ENCODE data around the gene KLHL3.

KLHL3 gene

GRCh38 chr5:137581776-137582175 is 154.1 kb downstream of the KLHL3 start:
- Histone ChIP-seq H3K27ac (replicated peaks; ENCODE audit: low read length) (no peak overlapping the region), H2AFZ (ENCODE audit: low read length) (no peak overlapping the region), H3K4me3 (ENCODE audit: low read length in 2 of 2) (no peak overlapping the region), H3K79me1 (ENCODE audit: low read depth, low read length) (no peaks in the 10 kb centered on the region), H2BK120ac (ENCODE audit: low read depth, low read length) (no peak overlapping the region), H2BK12ac (ENCODE audit: low read length) (no peak overlapping the region), H2BK15ac (ENCODE audit: low read length) (no peak overlapping the region), H3K9ac (ENCODE audit: low read depth, low read length, poor library complexity) (no peak overlapping the region), H3K14ac (ENCODE audit: low read length) (no peak overlapping the region), H2AK5ac (ENCODE audit: low read depth, low read length) (no peak overlapping the region), H3K27me3 (ENCODE audit: control insufficient read depth in 3 of 3, insufficient read depth in 3 of 3, low read depth in 1 of 3, low read length in 3 of 3) (peaks cover 0 to 11% (median 0%) of the 10 kb centered on the region in 3 experiments), H3K36me3 (replicated peaks in 1 of 2; ENCODE audit: control insufficient read depth in 2 of 2, insufficient read depth in 2 of 2, low read length in 2 of 2) (no peaks in the 10 kb centered on the region), H2BK5ac (ENCODE audit: low read length) (no peak overlapping the region), H4K8ac (ENCODE audit: low read depth, low read length) (no peak overlapping the region), H3K9me3 (replicated peaks in 1 of 2; ENCODE audit: control insufficient read depth in 2 of 2, insufficient read depth in 1 of 2, low read depth in 1 of 2, low read length in 2 of 2) (no peaks in the 10 kb centered on the region), H3K18ac (ENCODE audit: low read length) (no peak overlapping the region), H3K23ac (ENCODE audit: low read depth, low read length, poor library complexity) (no peak overlapping the region), H3K4me1 (ENCODE audit: control insufficient read depth in 2 of 2, insufficient read depth in 1 of 2, low read depth in 1 of 2, low read length in 2 of 2) (no peaks in the 10 kb centered on the region), H4K91ac (ENCODE audit: low read depth, low read length, poor library complexity) (no peak overlapping the region), H3K4me2 (ENCODE audit: insufficient read depth, low read length, poor library complexity, severe bottlenecking) (no peak overlapping the region), H3K4ac (ENCODE audit: low read length) (no peak overlapping the region)
- WGBS, 2 donors (ENCODE audit: extremely low coverage in 2 of 2, insufficient read length in 2 of 2, insufficient replicate concordance in 1 of 2) = no CpG with 5 or more reads among the region's 6 CpGs
- DNase-seq (ENCODE audit: low spot score) = no peak

GRCh38 chr5:137580030-137580429 is 155.9 kb downstream of the KLHL3 start:
- Histone ChIP-seq H2BK12ac (ENCODE audit: low read length) (no peak overlapping the region), H3K9ac (ENCODE audit: low read depth, low read length, poor library complexity) (no peak overlapping the region), H4K91ac (ENCODE audit: low read depth, low read length, poor library complexity) (no peak overlapping the region), H2AK5ac (ENCODE audit: low read depth, low read length) (no peak overlapping the region), H3K4me1 (ENCODE audit: control insufficient read depth in 2 of 2, insufficient read depth in 1 of 2, low read depth in 1 of 2, low read length in 2 of 2) (no peaks in the 10 kb centered on the region), H3K36me3 (replicated peaks in 1 of 2; ENCODE audit: control insufficient read depth in 2 of 2, insufficient read depth in 2 of 2, low read length in 2 of 2) (no peaks in the 10 kb centered on the region), H3K4me2 (ENCODE audit: insufficient read depth, low read length, poor library complexity, severe bottlenecking) (no peak overlapping the region), H2BK5ac (ENCODE audit: low read length) (no peak overlapping the region), H3K18ac (ENCODE audit: low read length) (no peak overlapping the region), H3K14ac (ENCODE audit: low read length) (no peak overlapping the region), H3K27me3 (ENCODE audit: control insufficient read depth in 3 of 3, insufficient read depth in 3 of 3, low read depth in 1 of 3, low read length in 3 of 3) (peaks cover 0 to 18% (median 0%) of the 10 kb centered on the region in 3 experiments), H3K27ac (replicated peaks; ENCODE audit: low read length) (no peak overlapping the region), H2BK120ac (ENCODE audit: low read depth, low read length) (no peak overlapping the region), H3K23ac (ENCODE audit: low read depth, low read length, poor library complexity) (no peak overlapping the region), H4K8ac (ENCODE audit: low read depth, low read length) (no peak overlapping the region), H2BK15ac (ENCODE audit: low read length) (no peak overlapping the region), H3K9me3 (replicated peaks in 1 of 2; ENCODE audit: control insufficient read depth in 2 of 2, insufficient read depth in 1 of 2, low read depth in 1 of 2, low read length in 2 of 2) (no peaks in the 10 kb centered on the region), H3K79me1 (ENCODE audit: low read depth, low read length) (no peaks in the 10 kb centered on the region), H3K4ac (ENCODE audit: low read length) (no peak overlapping the region), H2AFZ (ENCODE audit: low read length) (no peak overlapping the region), H3K4me3 (ENCODE audit: low read length in 2 of 2) (no peak overlapping the region)
- WGBS, 2 donors (ENCODE audit: extremely low coverage in 2 of 2, insufficient read length in 2 of 2, insufficient replicate concordance in 1 of 2) = no CpG with 5 or more reads among the region's 3 CpGs
- no peak for DNase-seq (ENCODE audit: low spot score)

GRCh38 chr5:137575847-137576246 is 160.0 kb downstream of the KLHL3 start:
- no peak overlapping the region for H4K91ac ChIP-seq (ENCODE audit: low read depth, low read length, poor library complexity)
- H3K14ac ChIP-seq (ENCODE audit: low read length) = no peak overlapping the region
- no peaks in the 10 kb centered on the region for H3K79me1 ChIP-seq (ENCODE audit: low read depth, low read length)
- no peak for DNase-seq (ENCODE audit: low spot score)
- H3K4me1 ChIP-seq (ENCODE audit: control insufficient read depth in 2 of 2, insufficient read depth in 1 of 2, low read depth in 1 of 2, low read length in 2 of 2) = no peaks in the 10 kb centered on the region
- H2AK5ac ChIP-seq (ENCODE audit: low read depth, low read length) = no peak overlapping the region
- no peak overlapping the region for H2BK120ac ChIP-seq (ENCODE audit: low read depth, low read length)
- H3K27me3 ChIP-seq (ENCODE audit: control insufficient read depth in 3 of 3, insufficient read depth in 3 of 3, low read depth in 1 of 3, low read length in 3 of 3) = peaks cover 0 to 25% (median 0%) of the 10 kb centered on the region in 3 experiments
- H3K9ac ChIP-seq (ENCODE audit: low read depth, low read length, poor library complexity) = no peak overlapping the region
- no peak overlapping the region for H3K23ac ChIP-seq (ENCODE audit: low read depth, low read length, poor library complexity)
- no peak overlapping the region for H2AFZ ChIP-seq (ENCODE audit: low read length)
- no peaks in the 10 kb centered on the region for H3K9me3 ChIP-seq (replicated peaks in 1 of 2; ENCODE audit: control insufficient read depth in 2 of 2, insufficient read depth in 1 of 2, low read depth in 1 of 2, low read length in 2 of 2)
- no peak overlapping the region for H3K27ac ChIP-seq (replicated peaks; ENCODE audit: low read length)
- no peak overlapping the region for H2BK5ac ChIP-seq (ENCODE audit: low read length)
- no peak overlapping the region for H3K4ac ChIP-seq (ENCODE audit: low read length)
- H2BK15ac ChIP-seq (ENCODE audit: low read length) = no peak overlapping the region
- WGBS, 2 donors (ENCODE audit: extremely low coverage in 2 of 2, insufficient read length in 2 of 2, insufficient replicate concordance in 1 of 2) = no CpG with 5 or more reads among the region's 2 CpGs
- H3K4me3 ChIP-seq (ENCODE audit: low read length in 2 of 2) = no peak overlapping the region
- no peak overlapping the region for H3K4me2 ChIP-seq (ENCODE audit: insufficient read depth, low read length, poor library complexity, severe bottlenecking)
- H3K36me3 ChIP-seq (replicated peaks in 1 of 2; ENCODE audit: control insufficient read depth in 2 of 2, insufficient read depth in 2 of 2, low read length in 2 of 2) = no peaks in the 10 kb centered on the region
- H4K8ac ChIP-seq (ENCODE audit: low read depth, low read length) = no peak overlapping the region
- H3K18ac ChIP-seq (ENCODE audit: low read length) = no peak overlapping the region
- no peak overlapping the region for H2BK12ac ChIP-seq (ENCODE audit: low read length)

GRCh38 chr5:137575211-137575610 is 160.7 kb downstream of the KLHL3 start:
- Histone ChIP-seq H2AK5ac (ENCODE audit: low read depth, low read length) (no peak overlapping the region), H2BK12ac (ENCODE audit: low read length) (no peak overlapping the region), H3K9me3 (replicated peaks in 1 of 2; ENCODE audit: control insufficient read depth in 2 of 2, insufficient read depth in 1 of 2, low read depth in 1 of 2, low read length in 2 of 2) (no peaks in the 10 kb centered on the region), H3K4ac (ENCODE audit: low read length) (no peak overlapping the region), H3K27me3 (ENCODE audit: control insufficient read depth in 3 of 3, insufficient read depth in 3 of 3, low read depth in 1 of 3, low read length in 3 of 3) (peaks cover 0 to 26% (median 0%) of the 10 kb centered on the region in 3 experiments), H3K36me3 (replicated peaks in 1 of 2; ENCODE audit: control insufficient read depth in 2 of 2, insufficient read depth in 2 of 2, low read length in 2 of 2) (no peaks in the 10 kb centered on the region), H2BK15ac (ENCODE audit: low read length) (no peak overlapping the region), H3K9ac (ENCODE audit: low read depth, low read length, poor library complexity) (no peak overlapping the region), H3K4me1 (ENCODE audit: control insufficient read depth in 2 of 2, insufficient read depth in 1 of 2, low read depth in 1 of 2, low read length in 2 of 2) (no peaks in the 10 kb centered on the region), H3K4me2 (ENCODE audit: insufficient read depth, low read length, poor library complexity, severe bottlenecking) (no peak overlapping the region), H3K4me3 (ENCODE audit: low read length in 2 of 2) (no peak overlapping the region), H4K8ac (ENCODE audit: low read depth, low read length) (no peak overlapping the region), H3K23ac (ENCODE audit: low read depth, low read length, poor library complexity) (no peak overlapping the region), H3K18ac (ENCODE audit: low read length) (no peak overlapping the region), H3K27ac (replicated peaks; ENCODE audit: low read length) (no peak overlapping the region), H2BK5ac (ENCODE audit: low read length) (no peak overlapping the region), H4K91ac (ENCODE audit: low read depth, low read length, poor library complexity) (no peak overlapping the region), H2BK120ac (ENCODE audit: low read depth, low read length) (no peak overlapping the region), H2AFZ (ENCODE audit: low read length) (no peak overlapping the region), H3K14ac (ENCODE audit: low read length) (no peak overlapping the region), H3K79me1 (ENCODE audit: low read depth, low read length) (no peaks in the 10 kb centered on the region)
- DNase-seq (ENCODE audit: low spot score) = no peak
- no CpG with 5 or more reads among the region's 3 CpGs for WGBS, 2 donors (ENCODE audit: extremely low coverage in 2 of 2, insufficient read length in 2 of 2, insufficient replicate concordance in 1 of 2)

All from neuronal stem cell (in vitro differentiated cells).